HG03469 (cell line): ENCODE results near the gene RASSF7.

Experiments used
- ATAC-seq: cut with Tn5 transposase; IDR thresholded peaks from one replicate; pipeline ENCODE4 v1.9.1; 2021; ENCODE audit warnings: mild to moderate bottlenecking, moderate library complexity, moderate number of reproducible peaks; ENCODE audit not compliant: unreplicated experiment

The RASSF7 gene

GRCh38 chr11:579830-580601 is 19.2 kb downstream of the RASSF7 start:
- ATAC-seq, result no peak

DNA sequence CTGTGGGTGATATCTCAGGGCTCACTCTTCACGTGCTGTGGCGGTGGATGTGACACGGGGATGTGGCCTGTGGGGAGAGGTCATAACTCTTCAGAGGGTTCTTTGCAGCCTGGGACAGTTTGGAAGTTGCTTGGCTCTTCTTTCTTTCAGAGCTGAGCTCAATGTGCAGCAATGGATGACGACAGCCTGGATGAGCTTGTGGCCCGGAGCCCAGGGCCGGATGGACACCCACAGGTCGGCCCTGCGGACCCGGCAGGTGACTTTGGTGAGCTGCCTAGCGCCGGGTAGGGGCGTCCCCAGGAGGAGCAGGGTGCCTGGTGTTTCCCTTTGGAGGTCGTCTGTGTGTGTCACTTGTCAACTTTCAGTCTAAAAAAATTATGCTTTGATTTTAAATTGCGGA is 20.6 kb downstream of the RASSF7 start:
- no peak for ATAC-seq

- ATAC-seq, result no peak
Measured at GRCh38 chr11:581752-582151, 21.0 kb downstream of the RASSF7 start.

DNA sequence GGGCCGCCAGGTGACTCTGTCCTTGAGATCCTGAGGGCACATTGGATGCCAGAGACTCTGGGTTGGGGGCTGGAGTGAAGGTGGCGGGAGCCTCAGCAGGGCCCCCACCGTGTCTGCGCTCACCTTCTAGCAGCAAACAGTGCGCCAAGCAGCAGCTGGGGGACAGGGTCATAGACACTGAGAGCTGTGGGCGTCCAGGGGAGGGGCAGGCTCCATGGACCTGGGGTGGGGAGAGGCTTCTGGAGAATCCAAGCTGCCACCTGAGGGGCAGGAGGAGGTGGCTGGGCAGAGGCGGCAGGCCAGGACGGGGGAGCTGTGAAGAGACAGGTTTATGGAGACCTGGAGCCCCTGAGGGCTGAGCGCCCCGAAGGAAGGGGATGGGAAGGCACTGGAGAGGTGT is 23.5 kb downstream of the RASSF7 start:
- ATAC-seq, result no peak

GRCh38 chr11:586376-587316 is 25.9 kb downstream of the RASSF7 start:
- ATAC-seq, result no peak

DNA sequence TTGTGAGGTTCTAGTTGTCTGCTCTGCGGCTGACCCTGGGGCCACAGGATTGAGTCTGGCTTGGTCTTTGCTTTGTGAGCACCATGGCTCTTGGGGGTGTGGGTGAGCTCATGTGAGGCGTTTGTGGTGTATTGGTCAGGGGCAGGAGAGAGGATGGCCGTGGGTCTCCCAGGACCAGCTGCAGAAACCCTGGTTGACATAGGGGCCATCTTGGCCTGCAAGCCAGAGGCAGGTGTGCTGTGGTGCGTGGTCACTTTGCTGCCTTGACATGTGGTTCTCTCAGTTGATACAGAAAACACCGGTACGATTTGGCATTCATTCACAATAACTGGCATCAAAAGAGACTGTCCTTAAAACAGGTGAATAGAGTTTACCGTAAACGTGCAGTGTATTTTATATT is 26.8 kb downstream of the RASSF7 start:
- no peak for ATAC-seq

- ATAC-seq, result no peak
Measured at GRCh38 chr11:587978-588380, 27.2 kb downstream of the RASSF7 start.

DNA sequence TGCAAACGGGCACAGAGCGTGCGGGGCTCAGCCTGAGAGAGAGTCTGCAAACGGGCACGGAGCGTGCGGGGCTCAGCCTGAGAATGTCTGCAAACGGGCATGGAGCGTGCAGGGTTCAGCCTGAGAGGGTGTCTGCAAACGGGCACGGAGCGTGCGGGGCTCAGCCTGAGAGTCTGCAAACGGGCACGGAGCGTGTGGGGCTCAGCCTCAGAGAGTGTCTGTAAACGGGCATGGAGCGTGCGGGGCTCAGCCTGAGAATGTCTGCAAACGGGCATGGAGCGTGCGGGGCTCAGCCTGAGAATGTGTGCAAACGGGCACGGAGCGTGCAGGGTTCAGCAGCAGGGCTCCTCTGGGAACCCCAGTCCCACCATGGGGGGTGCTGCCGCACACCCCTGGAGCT is 29.0 kb downstream of the RASSF7 start:
- no peak for ATAC-seq

GRCh38 chr11:590997-591396 is 30.2 kb downstream of the RASSF7 start:
- ATAC-seq, result no peak

DNA sequence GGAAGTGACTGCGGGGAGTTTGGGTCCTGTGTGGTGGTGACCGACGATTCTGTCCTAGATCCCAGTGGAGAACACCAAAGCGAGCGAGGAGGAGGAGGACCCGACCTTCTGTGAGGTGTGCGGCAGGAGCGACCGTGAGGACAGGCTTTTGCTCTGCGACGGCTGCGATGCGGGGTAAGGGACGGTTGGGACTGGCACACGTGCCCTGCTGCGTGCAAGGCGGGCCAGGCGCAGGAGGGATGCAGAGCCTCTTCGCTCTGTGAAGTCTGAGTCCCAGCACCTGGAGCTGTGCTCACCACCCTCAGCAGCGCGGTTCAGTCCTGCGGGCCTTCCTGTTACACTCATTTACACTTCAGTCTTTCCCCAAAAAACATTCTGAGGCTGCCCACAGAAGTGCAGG is 31.7 kb downstream of the RASSF7 start:
- ATAC-seq, result no peak

DNA sequence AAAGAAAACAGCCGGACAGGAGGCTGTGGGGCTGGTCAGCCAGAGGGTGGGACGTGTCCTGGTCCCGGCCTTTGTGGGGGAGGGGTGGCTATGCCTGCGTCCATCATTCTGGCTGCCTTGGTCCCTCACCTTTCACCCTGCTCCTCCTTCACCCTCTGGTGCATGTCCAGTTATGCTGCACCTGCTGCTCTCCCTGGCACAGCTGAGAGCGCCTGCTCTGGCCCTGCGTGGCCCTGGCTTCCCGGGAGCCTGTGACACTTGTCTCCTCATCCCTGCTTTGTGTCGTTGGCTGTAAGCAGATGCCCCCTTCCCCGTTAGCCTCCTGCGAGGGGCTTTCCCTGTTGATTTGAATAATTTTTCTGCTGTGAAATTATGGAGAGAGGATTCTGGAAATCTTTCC is 32.1 kb downstream of the RASSF7 start:
- no peak for ATAC-seq

DNA sequence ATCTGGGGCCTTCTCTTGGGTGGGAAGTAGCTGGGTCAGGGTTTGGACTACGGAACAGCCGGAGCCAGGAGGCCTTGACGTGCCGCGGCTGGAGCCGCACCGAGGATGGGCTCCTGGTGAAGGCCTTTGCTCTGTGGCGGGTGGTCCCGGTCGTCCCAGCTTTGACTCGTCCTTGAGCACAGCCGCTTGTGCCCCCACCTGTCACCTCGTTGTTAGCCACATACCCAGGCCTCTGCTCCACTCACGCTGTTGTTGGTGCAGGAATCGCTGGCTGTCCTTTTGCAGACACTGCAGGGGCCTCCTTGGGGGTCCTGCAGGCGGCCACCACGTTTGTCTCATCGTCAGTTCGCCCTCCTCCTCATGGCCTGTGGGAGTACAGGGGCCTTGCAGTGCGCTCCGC is 32.6 kb downstream of the RASSF7 start:
- ATAC-seq, result no peak

GRCh38 chr11:595400-595799 is 34.6 kb downstream of the RASSF7 start:
- no peak for ATAC-seq

DNA sequence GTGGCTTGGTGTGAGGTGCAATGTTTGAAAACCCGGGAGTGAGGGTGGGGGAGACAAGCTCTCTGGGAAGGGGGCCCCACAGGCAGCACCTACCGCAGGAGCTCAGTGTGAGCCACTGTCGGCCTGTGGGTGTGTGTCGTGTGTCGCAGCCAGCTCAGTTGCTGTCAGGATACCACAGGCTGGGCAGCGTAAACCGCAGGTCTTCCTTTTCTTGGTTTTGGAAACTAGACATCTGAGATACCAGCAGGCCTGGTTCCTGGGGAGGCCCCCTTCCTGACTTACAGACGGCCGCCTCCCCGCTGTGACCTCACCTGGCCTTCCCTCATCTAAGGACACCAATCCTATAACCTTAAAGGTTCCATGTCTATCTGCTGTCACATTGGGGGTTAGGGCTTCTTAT is 35.6 kb downstream of the RASSF7 start:
- ATAC-seq, result no peak

DNA sequence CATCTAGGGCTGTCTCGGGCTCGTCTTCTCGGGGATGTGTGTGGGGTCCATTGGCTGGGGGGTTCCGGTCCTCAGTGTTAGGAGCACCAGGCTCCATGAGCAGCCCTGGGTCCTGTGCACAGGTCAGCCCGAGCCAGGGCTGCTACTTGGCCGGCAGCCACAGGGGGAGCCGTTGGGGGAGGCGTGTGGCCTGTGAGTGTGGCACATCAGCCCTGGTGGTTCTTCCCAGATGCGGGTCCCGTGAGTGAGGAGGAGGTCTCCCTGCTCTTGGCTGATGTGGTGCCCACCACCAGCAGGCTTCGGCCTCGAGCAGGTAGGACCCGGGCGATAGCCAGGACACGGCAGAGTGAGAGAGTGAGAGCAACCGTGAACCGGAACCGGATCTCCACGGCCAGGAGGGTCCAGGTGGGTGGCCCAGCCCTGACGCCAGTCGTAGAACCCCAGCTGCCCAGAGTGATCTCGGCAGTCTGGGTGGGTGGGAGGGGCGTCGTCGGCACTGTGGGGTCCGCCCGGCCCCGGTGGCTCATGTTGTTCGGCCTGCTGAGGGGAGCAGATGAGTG is 36.5 kb downstream of the RASSF7 start:
- ATAC-seq, result no peak

- no peak for ATAC-seq
Measured at GRCh38 chr11:598005-598680, 37.4 kb downstream of the RASSF7 start.

- ATAC-seq, result no peak
Measured at GRCh38 chr11:601573-602245, 40.9 kb downstream of the RASSF7 start.

GRCh38 chr11:603154-603553 is 42.4 kb downstream of the RASSF7 start:
- ATAC-seq, result no peak

DNA sequence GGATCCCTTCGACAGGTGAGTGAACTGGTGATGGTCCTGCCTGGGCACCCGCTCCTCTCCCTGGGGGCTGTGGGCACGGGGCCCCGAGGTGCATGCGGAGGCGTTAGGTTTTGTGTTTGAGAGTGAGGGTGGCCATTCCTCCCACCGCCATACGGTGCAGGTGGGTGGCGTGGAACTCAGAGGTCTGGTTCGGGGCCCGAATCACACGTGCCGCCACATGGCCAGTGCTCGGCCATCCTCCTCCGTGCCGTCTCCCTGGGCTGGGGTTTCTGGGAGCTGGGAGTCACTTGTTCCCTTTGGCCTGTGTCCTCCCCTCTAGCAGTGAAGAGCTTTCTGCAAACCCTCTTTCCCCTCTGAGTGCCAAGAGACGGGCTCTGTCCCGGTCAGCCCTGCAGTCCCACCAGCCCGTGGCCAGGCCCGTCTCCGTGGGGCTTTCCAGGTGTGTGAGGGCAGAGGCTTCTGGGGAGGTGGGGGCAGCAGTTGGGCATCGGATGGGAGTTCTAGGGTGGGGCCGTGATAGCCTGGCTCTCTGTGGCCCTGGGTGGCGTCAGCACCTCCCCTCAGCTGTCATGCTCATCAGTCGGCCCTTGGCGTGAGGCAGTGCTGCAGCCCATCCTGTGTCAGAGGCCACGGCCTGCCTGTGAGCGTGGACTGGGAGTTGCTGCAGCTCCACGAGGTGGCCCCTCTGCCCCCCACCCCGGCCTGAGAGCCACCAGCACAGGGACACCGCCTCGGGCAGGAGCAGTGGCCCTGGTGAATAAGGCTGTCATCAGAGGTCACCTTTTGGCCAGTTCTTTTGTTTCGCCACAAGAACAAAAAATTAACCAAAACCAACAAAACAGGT is 44.7 kb downstream of the RASSF7 start:
- no peak for ATAC-seq

GRCh38 chr11:606245-606644 is 45.5 kb downstream of the RASSF7 start:
- no peak for ATAC-seq
